Bone marrow (tissue), 2 donors: Measurements from ENCODE around the gene EPHA3.

ENCODE experiments used
- DNase-seq, 2 donors: peaks; one replicate each; lab custom pipeline; 2025; lab: John Stamatoyannopoulos, UW

The EPHA3 gene

DNA sequence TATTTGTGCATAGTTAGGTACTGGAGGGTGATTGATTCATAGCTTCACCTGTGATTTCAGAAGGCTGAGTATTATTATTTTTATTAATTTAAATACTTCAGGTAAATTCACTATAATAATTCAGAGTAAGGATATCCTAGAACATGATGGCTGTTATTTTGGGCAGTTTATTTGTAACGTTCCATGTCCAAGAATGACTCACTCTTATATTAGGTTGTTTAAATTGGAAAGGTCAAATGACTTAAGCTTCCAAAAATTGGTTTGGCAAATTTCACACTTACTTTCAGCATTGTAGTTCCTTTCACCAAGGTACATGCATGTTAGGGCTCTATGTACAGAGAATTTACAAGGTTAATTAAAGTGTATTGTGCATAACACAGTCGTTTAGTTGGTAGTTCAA lies 120.2 kb downstream of the EPHA3 start:
- no peak for DNase-seq

DNA sequence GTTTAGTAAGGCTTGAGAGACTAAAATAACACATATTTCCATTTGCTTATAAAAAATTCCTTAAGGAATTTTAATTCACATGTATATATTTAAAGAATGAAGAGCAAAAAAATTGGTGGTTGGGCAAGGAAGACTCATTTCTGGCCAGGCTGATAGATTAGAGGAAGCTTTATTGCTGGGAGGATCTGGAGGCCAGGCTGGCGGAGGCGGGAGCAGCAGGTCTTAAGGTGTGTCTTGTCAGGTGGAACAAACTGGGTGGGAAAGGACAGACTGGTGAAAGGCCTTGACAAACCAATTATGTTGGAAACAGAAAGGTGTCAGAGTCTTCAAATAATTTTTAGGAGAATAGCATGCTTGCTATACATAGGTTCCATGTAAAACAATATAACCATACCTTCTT lies 124.7 kb downstream of the EPHA3 start:
- DNase-seq, result no peak

DNA sequence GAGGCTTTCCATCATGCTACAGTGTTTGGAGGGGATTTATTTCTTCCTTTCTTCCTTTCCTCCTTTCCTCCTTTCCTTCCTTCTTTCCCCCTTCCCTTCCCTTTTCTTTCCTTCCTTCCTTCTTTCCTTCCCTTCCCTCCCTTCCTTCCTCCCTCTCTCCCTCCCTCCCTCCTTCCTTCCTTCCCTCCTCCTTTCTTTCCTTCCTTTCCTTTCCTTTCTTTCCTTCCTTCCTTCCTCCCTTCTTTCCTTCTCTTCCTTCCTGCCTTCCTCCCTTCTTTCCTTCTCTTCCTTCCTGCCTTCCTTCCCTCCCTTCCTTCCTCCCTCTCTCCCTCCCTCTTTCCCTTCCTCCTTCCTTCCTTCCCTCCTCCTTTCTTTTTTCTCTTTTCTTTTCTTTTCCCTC lies 127.2 kb downstream of the EPHA3 start:
- no peak for DNase-seq

DNA sequence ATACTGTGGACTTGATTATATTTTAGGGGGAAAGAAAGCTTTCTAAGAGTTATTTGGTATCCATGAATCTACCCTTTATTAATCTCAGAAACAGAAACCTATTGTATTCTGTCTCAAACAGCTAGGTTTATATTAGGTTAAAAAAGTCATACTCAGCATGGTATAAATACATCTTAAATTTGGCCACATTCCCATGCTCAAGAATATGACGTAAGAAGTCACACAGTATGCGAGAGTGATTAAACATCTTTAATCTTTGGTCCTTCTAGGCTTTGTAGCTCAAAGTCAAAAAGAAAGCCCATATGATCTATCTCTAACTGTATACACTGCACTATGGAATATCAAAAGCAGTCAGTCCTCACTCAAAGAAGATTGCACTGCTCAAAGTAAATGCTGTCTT lies 131.4 kb downstream of the EPHA3 start:
- no peak for DNase-seq

DNA sequence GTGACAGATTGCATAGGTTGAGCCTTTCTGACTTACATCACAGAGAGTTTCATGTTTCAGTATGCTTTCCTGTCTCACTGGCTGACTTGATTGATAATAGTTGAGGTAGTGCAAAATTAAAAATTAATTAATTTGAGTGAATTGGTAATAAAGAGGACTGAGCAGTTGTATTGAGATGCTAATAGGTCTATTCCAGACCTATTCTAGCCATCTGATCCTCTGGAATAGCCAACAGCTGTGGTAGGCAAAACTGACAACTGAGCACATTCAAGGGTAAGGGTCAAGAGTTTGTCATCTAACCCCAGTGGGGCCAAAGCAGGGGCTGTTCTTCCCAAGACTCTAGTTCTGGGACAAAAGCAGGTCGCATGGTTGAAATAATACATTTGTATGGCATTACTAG lies 132.4 kb downstream of the EPHA3 start:
- DNase-seq, result no peak

DNA sequence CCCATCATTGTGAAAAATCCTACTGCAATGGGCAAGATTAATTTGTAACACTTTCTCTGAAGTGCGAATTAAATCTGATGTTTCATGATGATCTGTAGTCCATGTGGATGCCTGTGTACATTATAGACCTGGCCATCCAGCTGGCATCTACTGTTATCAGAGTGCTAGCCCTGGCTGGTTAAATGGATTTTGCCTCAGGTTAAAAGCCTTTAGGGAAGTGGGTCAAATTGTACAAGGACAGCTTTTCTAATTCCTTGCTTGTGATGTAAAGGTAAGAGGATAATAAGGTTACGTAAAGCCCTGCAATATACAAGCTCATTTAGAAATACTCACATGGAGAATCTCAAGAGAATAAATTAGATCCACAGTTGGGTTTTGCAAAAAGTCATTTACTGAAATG lies 138.2 kb downstream of the EPHA3 start:
- no peak for DNase-seq

DNA sequence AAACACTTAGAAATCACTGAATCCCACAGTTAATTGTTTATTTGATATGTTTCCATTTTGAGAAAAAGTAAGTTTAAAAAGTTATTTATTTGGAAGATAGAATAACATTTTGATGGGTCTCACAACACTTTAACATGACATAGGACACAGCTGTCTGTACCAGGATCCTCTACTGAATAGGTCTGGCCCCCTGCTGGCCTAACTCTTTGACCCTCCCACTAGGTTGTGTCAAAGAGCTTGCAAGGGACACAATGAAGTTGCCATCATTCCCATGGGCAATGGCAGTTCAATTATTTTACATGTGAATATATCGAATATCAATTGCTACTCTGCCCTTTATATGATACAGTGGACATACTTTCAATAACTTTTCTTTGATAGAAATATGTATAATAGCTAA lies 138.9 kb downstream of the EPHA3 start:
- no peak for DNase-seq

DNA sequence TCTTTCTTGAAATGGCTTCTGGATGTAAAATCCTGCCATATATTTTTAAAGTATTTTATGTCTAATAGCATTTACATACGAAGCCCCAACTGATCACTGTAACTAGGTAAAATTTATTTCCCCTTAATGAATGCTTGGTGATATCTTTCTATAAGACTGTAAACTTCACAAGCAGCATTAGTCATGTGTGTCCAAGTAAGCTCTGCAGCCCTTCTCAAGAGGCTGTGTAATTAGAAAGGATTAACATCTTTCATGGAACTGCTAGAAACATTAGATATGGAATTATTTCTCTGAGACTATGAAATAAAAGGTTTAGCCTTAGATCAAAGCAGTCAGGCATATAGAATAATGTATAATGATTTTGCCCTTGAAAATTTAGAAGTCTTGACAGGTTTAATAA lies 143.3 kb downstream of the EPHA3 start:
- no peak for DNase-seq

DNA sequence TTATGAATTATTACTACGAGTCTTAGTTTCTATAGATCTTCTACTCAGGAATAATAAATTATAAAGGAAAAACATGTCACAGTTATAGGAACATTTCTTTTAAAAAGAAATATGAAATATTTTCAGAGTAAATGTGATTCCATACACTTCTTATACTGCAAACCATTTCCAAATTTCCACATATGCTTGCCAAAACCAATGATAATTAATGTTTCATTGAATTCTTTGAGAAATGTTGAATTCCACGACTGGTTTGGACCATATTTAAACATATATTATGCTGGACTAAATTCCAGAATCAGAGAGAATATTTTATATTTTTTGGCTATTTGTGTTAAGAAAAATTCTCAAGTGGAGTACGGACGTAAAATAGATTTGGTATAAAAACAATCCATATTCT lies 144.6 kb downstream of the EPHA3 start:
- no peak for DNase-seq

DNA sequence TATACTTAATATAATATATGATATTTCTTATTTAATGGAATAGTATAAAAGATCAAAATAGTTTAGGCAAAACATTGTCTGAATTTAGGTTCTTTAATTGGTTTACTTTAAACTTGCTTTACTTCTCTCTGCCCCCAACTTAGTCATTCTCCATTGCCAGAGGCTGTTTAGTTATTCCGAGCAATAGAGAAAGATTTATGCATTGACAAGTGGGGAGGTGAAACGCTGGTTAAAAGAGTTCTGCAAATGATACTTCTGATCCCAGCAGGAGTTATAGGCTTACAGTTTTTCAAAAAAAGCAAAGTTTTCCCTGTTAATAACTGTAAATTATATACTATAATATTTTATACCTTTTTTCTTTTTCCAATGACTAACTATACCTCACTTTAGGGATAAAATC lies 145.4 kb downstream of the EPHA3 start:
- no peak for DNase-seq

DNA sequence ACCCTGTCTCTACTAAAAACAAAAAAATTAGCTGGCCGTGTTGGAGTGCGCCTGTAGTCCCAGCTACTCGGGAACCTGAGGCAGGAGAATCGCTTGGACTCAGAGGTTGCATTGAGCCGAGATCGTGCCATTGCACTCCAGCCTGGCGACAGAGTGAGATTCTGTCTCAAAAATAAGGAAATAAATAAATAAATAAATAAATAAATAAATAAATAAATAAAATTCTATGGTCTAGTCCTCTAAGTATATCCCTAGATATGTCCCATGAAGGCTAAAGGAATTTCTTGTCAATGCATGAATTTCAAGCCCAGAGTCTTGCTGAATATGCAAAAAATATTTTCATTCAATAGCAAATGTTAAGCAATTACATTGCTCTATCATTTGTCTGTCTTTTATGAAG lies 149.0 kb downstream of the EPHA3 start:
- no peak for DNase-seq

DNA sequence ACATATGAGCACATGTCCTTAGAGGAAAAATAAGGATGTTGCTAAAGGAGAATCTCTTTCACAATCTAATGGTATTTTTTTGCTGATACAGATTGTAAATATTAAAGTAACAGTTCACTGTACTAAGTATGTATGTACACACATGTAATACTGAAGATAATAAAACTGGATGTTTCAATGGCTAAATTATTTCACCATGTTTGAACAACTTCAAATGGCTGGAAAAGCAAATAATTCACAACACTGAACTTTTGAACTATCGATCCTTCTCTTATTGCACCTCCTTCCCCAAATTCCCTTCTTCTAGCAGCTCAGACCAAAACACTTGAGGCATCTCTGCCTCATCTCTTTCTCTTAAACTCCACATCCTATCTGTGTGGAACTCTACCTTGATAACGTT lies 149.5 kb downstream of the EPHA3 start:
- DNase-seq, result no peak

DNA sequence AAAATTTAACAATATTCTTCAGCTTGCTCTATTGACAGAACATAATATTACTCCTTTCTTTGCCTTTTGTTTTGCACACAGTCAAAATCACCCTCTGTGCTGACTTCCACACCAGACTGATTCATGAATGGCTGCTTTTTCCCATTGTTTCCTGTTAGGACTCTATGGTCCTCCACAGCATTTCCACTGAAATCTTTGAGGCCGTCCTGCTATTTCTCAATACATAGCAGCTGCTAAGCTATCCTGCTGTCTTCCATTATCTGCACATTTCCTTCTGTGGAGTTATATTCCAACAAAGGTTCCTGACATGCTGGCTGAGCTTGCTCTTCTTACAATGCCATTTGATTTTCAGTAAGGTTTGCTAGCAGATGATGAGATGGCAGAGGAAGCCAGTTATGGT lies 153.3 kb downstream of the EPHA3 start:
- no peak for DNase-seq

DNA sequence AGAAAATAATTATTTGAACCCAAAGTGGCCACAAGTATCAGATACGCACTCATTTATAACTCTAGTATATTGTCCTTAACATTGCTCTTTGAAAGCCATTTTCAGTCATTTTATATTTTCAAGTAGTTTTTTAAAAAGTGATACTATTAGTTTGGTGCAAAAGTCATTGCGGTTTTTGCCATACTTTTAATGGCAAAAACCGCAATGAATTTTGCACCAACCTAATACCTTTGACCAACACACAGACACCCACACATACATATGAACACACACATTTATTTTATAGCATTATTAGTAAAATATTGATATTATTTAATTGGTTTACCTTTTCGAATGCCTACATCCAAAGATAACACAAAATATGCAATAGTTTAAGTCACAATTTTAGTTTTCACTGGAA lies 154.3 kb downstream of the EPHA3 start:
- DNase-seq, result no peak

DNA sequence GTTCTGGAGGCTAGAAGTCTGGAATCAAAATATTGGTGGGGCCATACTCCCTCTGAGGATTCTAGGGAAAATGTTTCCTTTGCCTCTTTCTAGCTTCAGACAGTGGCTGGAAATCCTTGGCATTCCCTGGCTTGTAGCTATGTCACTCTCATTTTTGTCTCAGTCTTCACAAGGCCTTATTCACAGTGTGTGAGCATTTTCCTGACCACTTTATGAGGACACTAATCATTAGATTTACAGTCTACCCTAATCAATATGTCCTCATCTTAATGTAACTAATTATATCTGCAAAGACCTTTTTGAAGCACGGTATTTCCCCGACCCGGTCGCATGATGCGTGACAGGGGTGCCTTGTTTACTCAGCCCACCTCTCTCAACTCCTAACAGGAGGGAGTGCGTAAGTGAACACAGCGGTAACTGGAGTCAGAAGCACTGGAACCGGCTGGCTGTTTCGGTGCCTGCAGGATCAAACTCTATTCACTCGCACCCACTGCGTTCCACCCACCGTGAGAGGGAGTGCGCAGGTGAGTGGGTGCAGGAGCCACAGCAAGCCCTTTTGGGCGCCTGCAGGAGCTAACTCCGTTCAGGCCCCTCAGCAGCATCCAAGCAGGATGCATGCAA lies 155.0 kb downstream of the EPHA3 start:
- DNase-seq, result no peak

DNA sequence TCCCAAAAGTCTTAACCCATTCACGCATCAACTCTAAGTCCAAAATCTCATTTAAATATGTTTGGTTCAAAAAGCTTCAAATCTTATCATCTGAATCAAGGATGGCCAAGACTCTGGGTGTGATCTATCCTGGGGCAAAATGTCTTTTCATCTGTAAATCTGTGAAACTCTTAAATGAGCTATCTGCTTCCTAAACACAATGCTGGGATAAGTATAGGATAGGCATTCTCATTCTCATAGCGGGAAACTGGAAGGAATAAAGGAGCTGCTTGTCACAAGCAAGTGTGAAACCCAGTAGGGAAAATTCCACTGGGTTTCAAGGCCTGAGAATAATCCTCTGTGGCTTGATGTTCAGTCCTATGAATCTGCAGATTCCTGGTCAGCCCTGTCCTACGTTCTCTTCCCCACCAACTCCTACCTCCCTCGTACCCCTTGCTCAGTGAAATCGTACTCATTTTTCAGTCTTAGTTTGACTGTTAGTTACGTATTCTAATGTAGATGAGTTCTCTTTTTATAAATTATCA lies 156.7 kb downstream of the EPHA3 start:
- DNase-seq, result no peak

DNA sequence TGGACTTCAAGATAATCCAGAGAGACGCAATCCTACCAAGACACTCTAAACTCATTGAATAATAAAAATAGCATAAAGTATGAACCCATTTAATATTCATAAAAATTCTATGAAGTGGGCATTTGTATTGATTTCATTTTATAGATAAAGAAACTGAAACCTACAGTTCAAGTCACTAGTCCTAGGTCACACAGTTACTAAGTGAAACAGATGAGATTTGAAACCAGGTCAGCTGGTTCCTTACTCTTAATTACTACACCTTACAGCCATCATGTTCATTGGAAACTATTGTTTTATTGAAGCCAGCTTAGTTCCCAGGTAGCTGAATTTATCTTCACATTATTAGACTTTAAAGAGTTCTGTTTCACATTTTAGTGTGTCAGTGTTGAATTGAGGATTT lies 158.7 kb downstream of the EPHA3 start:
- no peak for DNase-seq

DNA sequence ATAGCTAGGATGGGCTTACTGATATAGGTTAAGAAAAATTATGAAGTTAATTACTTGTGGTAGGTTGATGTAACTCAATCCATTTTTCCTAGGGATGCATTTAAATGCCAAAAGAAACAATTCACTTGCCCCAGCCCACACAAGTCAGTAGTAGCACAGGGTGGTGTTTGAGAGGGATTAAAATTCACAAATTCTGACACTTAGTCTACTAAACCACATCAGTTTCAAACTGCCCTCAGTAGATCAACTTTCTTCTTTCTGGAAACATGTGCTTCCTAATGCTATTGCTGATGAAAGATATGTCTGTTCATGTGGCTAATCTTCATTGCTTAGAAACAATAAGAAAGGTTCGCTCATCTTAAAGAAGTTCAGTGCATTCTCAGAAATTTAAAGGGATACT lies 160.6 kb downstream of the EPHA3 start:
- DNase-seq, result no peak

DNA sequence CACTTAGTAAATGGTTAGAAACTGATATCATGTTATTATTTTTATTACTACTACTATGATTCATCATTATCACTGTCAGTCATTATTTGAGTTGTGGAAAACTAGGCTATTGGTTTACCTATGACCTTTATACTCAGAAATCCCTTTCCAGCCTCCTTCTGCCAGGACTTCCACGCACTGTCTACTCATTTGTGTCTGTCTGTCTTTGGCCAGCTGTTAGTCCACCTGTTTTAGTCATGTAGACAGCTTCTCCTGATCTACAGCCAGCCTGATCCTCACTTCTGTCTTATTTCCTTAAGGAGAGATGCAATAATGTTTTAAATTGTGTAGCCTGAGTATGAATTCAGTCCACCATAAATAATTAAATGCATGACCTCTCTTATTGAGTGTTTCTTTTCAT lies 162.8 kb downstream of the EPHA3 start:
- DNase-seq, result no peak

DNA sequence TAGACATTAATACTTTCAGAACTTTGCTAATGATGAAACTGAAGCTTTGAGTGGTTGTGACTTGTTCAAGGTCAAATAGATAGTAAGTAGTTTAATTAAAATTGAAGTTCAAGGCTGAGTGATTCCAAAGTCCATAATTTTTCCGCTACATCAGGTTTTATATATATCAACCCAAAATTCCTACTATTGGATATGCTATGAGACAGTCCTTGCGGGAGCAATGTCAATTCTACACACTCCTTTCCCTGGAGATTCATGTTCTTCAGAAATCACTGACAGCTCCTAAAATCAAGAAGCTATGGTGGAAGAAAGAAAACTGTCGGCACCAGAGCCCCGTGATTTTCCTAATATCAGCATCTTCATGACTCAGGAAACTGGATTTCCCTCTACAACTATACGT lies 167.6 kb downstream of the EPHA3 start:
- no peak for DNase-seq

DNA sequence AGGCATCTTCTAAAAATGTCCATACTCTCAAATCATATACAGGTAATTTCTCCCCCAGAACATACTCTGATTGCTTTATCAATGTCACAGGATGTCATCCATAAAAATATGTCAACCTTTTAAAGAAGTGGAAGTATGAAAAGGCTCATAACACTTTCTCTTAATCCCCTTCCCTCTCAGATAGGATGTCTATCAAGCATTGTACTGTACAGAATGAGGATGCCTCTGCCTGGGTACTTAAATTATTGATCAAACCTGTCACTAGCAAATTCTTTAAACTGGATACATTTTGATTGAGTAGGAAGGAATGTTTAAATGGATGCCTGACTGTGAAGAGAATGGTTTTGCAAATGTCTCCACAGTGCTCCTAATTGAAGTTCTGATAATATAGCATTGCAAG lies 168.7 kb downstream of the EPHA3 start:
- no peak for DNase-seq

DNA sequence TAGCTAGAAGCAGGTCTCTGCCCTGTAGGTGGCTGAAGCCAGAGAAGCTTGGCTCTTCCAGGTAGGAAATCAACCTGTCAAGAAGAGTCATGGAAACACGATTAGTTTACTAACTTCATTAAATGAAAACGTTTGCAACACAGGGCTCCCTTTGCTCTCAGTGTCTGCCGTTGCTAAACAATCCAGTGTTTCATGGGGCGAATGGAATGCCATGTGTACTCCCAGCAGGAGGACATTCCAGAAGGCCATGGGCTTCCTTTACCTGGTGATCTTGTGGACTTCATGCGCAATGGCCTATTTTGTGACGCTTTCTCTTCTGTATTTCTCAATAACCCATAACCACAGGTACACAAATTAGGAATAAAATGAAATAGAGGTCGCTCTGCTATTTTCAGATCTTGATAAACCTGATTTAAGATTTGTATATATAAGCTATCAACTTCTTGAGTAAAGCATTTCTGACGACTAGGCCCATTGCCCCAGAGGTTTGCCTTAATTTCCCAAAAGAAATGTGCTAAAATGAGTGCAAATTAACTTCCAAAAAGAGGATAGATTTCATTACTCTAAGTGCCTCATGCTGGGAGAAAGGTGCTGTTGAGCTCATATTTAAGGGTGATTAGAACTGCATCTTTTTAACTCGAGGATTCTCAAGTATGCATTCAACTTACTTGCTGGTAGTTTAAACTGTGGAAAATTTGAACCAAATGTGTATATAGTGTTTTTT lies 171.0 kb downstream of the EPHA3 start:
- DNase-seq, result no peak

DNA sequence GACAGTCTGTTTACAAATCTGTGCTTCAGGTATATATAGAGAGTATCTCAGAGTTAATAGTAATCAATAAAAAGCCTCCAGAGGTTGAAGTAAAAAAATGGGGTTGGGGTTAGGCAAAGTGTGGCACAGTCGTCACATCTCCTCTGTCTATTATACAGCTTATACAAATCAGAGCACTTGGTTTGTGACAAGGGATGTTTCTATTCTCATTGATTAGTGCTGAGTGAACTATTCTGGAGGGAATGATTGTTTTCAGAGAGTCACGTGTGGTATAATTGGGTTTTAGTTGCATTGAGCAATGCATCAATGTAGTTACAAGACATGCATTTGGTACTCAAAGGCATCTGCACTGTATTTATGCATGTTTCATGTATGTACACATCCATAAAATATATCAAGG lies 172.9 kb downstream of the EPHA3 start:
- no peak for DNase-seq

DNA sequence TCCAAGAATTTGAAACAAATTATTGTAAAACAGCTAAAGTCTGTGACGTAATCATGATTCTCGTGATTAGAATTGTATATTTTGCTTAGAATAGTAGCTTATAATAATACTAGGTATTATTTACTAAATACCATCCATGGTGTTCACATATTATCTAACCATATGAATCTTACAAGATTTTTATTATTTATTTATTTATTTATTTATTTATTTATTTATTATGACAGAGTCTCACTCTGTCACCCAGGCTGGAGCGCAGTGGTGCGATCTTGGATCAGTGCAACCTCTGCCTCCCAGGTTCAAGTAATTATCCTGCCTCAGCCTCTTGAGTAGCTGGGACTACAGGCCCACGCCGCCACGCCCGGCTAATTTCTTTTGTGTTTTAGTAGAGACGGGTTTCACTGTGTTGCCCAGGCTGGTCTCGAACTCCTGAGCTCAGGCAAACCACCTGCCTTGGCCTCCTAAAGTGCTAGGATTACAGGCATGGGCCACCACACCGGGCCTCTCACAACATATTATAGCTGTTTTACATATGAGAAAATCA lies 173.5 kb downstream of the EPHA3 start:
- no peak for DNase-seq
